ENCODE results near the gene CEP131. TPM values are rescaled to one million over a fixed set of nuclear protein-coding genes. Genes with fewer than 3 reads are reported as not detected.

The CEP131 gene
- total RNA-seq, 4 donors from 2014 or later = 5.7 to 21.3 (median 6.8) TPM

DNA sequence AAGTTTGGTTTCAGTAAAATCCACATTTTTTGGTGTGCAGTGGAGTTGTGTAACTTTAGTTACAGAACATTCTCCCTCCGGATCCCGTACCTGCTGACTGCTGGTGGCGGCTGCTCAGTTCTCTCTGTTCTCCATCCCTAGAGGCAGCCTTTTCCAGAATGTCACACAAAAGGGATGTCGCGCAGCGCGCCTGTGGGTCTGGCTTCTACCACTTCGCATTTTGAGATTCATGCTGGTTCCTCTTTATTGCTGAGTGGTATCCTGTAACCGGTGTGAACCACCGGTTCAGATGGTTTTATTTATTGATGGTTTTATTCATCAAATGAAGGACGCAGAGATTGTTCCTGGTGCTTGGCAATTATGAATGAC lies 981 bp upstream of the CEP131 start:
- H3K4me1 ChIP-seq = peaks cover 9 to 23% (median 21%) of the 10 kb centered on the region in 4 donors
- peak overlapping the region; percentile 43 to 62 (median 61) for H3K27ac ChIP-seq
- no peaks in the 10 kb centered on the region for H3K36me3 ChIP-seq
- 21 to 26% methylated on average over 8 to 11 of the region's 11 CpGs for WGBS, 2 donors (ENCODE audit: low coverage in 1 of 2)
- peak; percentile 31 for DNase-seq
- TF ChIP-seq POLR2AphosphoS5 (IDR thresholded peaks at IDR 0.05) (no peak), POLR2A (IDR thresholded peaks at IDR 0.05) (no peak), EP300 (IDR thresholded peaks at IDR 0.05; ENCODE audit: low read depth) (no peak), CTCF (IDR thresholded peaks at IDR 0.05) (no peak)
- no peaks in the 10 kb centered on the region for H3K27me3 ChIP-seq
- peak overlapping the region in 3 of 4 donors; percentile 20 to 78 (median 32) for H3K4me3 ChIP-seq
- in situ Hi-C loops (cut with MboI; ENCODE audit: low pct_ligation_motif_present in 1 of 4, low pct_unique_long_range_greater_than_20kb in 1 of 4, low sequenced_read_pairs in 3 of 4) (no loop called here), intact Hi-C loops (cut with DNase I; ENCODE audit: low total_unique reads) (no loop called here)
- H3K9me3 ChIP-seq = no peaks in the 10 kb centered on the region

DNA sequence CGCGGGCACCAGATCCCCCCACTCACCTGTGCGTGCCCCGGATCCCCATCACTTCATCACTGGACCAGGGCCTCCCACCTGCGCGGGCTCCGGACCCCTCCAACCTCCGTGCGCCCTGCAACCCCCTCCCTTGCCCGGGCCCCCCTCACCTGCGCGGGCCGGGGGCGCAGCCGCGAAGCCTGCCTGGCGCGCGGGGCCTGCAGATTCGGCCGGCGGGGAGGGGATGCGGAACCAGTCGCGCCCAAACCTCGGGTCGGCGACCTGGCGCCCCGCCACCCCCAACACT lies 202 bp downstream of the CEP131 start:
- in situ Hi-C loops (cut with MboI; ENCODE audit: low pct_ligation_motif_present in 1 of 4, low pct_unique_long_range_greater_than_20kb in 1 of 4, low sequenced_read_pairs in 3 of 4) = no loop called here
- Histone ChIP-seq H3K36me3 (no peaks in the 10 kb centered on the region), H3K27ac (peak overlapping the region in 3 of 4 donors; percentile 48 to 75 (median 56)), H3K27me3 (no peaks in the 10 kb centered on the region), H3K9me3 (no peaks in the 10 kb centered on the region), H3K4me1 (peaks cover 9 to 23% (median 21%) of the 10 kb centered on the region in 4 donors), H3K4me3 (peak overlapping the region; percentile 60 to 91 (median 72))
- intact Hi-C loops (cut with DNase I; ENCODE audit: low total_unique reads) = no loop called here
- DNase-seq = no peak
- 0% methylated on average over 9 of the region's 30 CpGs; no CpG with 5 or more reads in 1 of the 2 donors for WGBS, 2 donors (ENCODE audit: low coverage in 1 of 2)
- no peak for TF ChIP-seq CTCF (IDR thresholded peaks at IDR 0.05)

DNA sequence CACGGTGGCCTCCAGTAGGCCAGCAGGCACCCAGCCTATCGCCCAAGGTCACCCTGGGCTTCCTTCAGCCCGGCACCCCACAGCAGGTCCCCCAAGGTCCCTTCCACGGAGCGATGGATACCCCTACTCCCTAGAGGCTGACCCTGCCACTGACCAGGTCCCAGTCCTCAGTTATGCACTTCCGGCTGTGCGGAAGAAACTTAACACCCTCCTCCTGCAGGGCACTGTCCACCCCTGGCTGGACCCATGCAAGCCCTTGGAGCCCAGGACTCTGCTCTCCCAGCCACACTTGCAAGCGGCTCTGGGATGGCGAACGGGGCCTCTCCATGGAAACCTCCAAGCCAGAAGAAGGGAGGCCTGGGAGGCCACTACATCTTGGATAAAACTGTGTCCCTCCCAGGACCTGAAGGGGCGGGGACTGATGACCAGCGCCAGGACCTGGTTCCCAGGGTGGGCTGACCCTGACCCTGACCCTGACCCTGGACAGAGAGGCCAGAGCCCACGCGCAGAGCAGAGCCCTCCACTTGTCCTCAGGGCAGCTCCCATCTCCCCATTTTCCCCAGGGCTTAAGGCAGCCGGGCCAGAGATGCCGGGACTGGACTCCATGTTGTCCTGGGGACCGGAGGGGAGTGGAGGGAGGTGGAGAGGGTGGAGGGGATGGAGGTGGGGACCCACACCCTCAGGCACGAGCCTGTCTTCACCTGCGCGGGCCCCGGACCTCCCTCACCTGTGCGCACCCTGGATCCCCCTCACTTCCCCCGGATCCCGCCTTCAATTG lies 734 bp downstream of the CEP131 start:
- peak overlapping the region in 3 of 4 donors; percentile 48 to 75 (median 56) for H3K27ac ChIP-seq
- intact Hi-C loops (cut with DNase I; ENCODE audit: low total_unique reads) = no loop called here
- TF ChIP-seq POLR2A (IDR thresholded peaks at IDR 0.05) = no peak
- TF ChIP-seq POLR2AphosphoS5 (IDR thresholded peaks at IDR 0.05) = no peak
- no peak for TF ChIP-seq EP300 (IDR thresholded peaks at IDR 0.05; ENCODE audit: low read depth)
- no peak for TF ChIP-seq CTCF (IDR thresholded peaks at IDR 0.05)

DNA sequence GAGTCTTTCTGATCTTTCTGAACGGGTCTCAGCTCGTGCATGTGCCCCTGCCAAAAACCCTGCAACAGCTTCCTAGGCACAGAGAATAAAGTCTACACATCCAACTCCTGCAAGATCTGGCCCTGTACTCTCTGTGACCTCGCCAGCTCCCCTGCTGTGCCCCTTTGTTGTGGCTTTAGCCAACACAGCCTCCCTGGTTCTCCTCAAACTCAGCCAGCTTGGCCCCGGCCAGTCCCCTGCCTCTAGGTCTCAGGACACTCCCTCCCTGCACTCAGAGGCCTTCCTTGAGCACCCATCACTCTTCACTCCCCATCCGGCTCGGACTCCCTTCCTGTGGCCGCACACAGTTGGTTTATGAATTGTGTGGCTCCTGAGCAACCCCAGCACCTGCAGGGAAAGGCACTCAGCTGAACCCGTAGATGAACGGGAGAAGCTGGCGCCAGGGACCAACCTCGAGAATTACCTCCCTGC lies 1.4 kb downstream of the CEP131 start:
- H3K4me3 ChIP-seq = peak overlapping the region in 1 of 4 donors; percentile 78
- intact Hi-C loops (cut with DNase I; ENCODE audit: low total_unique reads) = no loop called here
- H3K4me1 ChIP-seq = peaks cover 9 to 23% (median 21%) of the 10 kb centered on the region in 4 donors
- in situ Hi-C loops (cut with MboI; ENCODE audit: low pct_ligation_motif_present in 1 of 4, low pct_unique_long_range_greater_than_20kb in 1 of 4, low sequenced_read_pairs in 3 of 4) = no loop called here
- WGBS, 2 donors (ENCODE audit: low coverage in 1 of 2) = 75% methylated on average over 11 of the region's 11 CpGs; no CpG with 5 or more reads in 1 of the 2 donors
- TF ChIP-seq POLR2A (IDR thresholded peaks at IDR 0.05) = no peak
- TF ChIP-seq CTCF (IDR thresholded peaks at IDR 0.05) = no peak
- TF ChIP-seq EP300 (IDR thresholded peaks at IDR 0.05; ENCODE audit: low read depth) = no peak
- no peak for TF ChIP-seq POLR2AphosphoS5 (IDR thresholded peaks at IDR 0.05)
- no peaks in the 10 kb centered on the region for H3K36me3 ChIP-seq
- H3K27ac ChIP-seq = no peak overlapping the region
- no peaks in the 10 kb centered on the region for H3K27me3 ChIP-seq
- no peak for DNase-seq
- no peaks in the 10 kb centered on the region for H3K9me3 ChIP-seq

More for the DNA sequence above, 734 bp downstream of the CEP131 start:
- in situ Hi-C loops (cut with MboI; ENCODE audit: low pct_ligation_motif_present in 1 of 4, low pct_unique_long_range_greater_than_20kb in 1 of 4, low sequenced_read_pairs in 3 of 4) = no loop called here
- 18% methylated on average over 23 of the region's 24 CpGs; no CpG with 5 or more reads in 1 of the 2 donors for WGBS, 2 donors (ENCODE audit: low coverage in 1 of 2)
- no peak for DNase-seq
- H3K36me3 ChIP-seq = no peaks in the 10 kb centered on the region
- H3K4me3 ChIP-seq = peak overlapping the region; percentile 60 to 91 (median 72)
- no peaks in the 10 kb centered on the region for H3K27me3 ChIP-seq
- H3K4me1 ChIP-seq = peaks cover 9 to 23% (median 21%) of the 10 kb centered on the region in 4 donors
- no peaks in the 10 kb centered on the region for H3K9me3 ChIP-seq
